GM10266 (cell line): ENCODE data around the gene PBX1.

ENCODE experiments used
- DNase-seq: peaks from one replicate; pipeline ENCODE4 v3.0.0; 2012; ENCODE audit errors: extremely low spot score
- TF ChIP-seq, protein P1 (sequence below): IDR thresholded peaks from 2 replicates; pipeline ENCODE4 v1.5.1; 2012; ENCODE audit warnings: mild to moderate bottlenecking, low read depth; ENCODE audit not compliant: control insufficient read depth, insufficient read depth; ENCODE audit errors: missing control alignments

PBX1 gene

DNA sequence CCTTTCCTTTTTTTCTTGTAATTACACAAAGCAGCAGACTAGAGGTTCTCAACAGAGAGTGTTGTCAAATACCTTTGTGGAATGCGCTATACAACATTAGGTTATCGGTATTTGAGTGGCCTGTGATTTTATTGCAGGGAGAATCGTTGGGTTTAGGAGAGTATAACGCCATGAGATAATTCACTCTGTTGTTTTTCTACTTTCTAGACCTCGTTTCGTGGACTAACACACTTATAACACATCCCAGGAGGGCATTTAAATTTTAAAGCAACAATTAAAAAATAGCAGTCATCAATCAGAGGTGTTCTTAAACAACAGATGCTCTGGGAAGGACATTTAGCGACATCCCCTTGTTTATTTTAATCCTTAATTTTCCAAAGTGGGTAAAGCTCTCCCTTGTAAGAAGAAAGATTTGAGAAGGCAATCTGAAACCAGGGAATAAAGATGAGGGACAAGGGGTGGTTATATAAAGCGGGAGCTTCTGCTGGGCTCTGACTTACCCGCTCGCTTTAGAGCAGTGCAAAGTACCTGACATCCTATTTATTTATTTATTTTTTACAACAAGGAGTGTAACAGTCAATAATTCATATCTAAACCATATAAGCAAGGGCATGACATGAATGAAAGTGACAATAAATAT lies 4.9 kb downstream of the PBX1 start:
- no peak for DNase-seq
- TF ChIP-seq, protein P1, sequence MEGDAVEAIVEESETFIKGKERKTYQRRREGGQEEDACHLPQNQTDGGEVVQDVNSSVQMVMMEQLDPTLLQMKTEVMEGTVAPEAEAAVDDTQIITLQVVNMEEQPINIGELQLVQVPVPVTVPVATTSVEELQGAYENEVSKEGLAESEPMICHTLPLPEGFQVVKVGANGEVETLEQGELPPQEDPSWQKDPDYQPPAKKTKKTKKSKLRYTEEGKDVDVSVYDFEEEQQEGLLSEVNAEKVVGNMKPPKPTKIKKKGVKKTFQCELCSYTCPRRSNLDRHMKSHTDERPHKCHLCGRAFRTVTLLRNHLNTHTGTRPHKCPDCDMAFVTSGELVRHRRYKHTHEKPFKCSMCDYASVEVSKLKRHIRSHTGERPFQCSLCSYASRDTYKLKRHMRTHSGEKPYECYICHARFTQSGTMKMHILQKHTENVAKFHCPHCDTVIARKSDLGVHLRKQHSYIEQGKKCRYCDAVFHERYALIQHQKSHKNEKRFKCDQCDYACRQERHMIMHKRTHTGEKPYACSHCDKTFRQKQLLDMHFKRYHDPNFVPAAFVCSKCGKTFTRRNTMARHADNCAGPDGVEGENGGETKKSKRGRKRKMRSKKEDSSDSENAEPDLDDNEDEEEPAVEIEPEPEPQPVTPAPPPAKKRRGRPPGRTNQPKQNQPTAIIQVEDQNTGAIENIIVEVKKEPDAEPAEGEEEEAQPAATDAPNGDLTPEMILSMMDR, result no peak

DNA sequence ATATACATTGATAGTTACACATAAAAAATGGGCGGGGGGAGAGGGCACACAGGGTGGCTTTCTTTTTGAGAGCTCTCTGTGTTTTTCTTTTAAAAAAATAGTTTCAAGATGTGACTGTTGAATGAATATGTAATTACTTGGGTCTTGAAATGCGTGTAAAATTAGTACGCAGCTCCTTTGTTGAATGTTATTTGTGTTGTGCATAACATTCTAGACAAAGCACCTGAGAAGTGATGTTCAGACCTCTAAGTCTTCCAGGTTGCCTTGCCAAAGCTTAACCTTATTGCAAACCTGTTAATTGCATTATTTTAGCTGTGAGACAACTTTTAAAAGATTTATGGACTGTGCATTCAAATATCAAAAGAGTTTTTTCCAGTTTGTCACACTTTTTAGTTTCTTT lies 5.4 kb downstream of the PBX1 start:
- DNase-seq, result no peak
- TF ChIP-seq, protein P1, result no peak

DNA sequence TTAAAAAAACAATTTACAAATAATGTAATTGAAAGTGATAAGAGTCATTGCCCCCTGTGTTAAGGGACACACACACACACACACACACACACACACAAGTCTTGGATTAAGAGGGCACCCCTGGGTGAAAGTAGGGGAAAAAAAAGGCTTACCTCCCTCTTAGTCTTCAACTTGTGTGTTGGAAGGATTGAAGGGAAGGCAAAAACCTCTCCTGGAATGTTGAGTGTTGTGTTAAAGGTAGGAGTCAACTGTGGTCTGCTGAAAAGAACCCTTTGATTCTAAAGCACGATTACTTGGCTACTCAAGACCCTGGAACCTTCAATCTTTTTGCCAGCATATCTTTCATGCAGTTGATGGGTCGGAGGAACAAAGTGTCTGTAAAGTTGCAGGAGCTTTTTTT lies 6.4 kb downstream of the PBX1 start:
- DNase-seq, result no peak
- TF ChIP-seq, protein P1, result no peak

DNA sequence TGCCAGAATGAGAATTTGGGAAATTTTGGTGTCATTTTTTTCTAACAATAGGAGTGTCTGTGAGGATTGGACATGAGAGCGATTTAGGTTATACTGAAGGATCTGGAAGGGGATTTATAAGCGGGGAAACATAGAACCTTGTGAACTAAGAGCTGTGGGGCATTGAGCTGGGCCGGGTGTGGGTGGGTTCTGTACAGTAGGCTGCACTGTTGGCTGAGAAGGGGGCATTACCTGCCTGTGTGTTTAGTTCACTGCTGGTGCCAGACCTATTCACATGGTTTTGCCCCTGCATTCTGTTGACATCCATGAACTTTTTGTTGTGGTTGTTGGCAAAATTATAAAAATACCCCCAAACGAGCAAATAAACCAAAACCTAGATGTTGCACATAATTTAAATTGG lies 8.8 kb downstream of the PBX1 start:
- TF ChIP-seq, protein P1, result no peak
- DNase-seq, result no peak

DNA sequence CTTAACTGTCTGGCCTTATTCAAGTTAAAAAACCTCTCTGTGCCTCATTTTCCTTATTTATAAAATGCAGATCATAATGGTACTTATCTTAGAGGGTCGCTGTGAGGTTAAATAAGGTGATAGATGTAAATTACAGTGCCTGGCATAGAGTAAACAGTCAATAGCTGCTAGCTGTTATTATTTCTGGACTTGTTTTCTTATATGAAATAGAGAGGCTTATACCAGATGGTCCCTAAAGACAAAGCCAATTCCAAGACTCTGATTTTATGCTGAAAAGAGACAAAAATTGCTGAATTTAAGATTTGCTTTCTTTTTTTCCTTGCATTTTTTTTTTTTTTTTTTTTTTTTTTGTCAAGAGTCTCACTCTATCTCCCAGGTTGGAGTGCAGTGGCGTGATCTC lies 10.3 kb downstream of the PBX1 start:
- DNase-seq, result no peak
- TF ChIP-seq, protein P1, result no peak

DNA sequence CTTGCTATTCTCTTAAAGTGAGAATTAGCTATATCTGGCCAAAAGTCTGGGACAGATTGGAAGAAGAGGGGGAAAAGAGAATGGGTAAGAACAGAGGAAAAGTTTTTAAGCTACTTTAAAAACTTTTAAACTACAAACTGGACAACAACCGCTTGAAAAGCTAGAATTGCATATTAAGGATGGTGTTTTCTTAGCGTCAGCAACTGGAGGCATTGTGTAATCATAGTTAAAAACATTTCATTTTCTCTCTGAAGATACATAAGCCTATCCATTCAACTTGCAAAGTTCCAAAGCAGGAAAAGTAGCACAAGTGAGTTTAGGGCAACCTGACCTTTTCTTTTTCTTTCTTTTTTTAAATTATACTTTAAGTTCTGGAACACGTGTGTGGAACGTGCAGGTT lies 10.9 kb downstream of the PBX1 start:
- TF ChIP-seq, protein P1, result no peak
- DNase-seq, result no peak

DNA sequence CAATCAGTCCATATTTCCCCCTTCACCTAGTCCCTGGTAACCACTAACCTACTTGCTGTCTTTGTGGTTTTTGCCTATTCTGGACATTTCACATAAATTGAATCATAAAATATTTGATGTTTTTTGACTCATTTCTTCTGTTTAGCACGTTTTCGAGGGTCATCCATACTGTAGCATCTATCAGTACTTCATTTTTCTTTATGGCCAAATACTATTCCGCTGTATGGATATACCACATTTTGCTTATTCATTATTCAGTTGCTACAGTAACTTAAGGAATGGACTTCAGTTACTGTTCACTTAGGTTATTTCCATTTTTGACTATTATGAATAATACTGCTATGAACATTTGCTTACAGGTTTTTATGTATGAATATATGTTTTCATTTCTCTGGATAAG lies 12.3 kb downstream of the PBX1 start:
- TF ChIP-seq, protein P1, result no peak

More for the DNA sequence above, 12.3 kb downstream of the PBX1 start:
- DNase-seq, result no peak
